ENCODE results near the gene GPR31.

The GPR31 gene

DNA sequence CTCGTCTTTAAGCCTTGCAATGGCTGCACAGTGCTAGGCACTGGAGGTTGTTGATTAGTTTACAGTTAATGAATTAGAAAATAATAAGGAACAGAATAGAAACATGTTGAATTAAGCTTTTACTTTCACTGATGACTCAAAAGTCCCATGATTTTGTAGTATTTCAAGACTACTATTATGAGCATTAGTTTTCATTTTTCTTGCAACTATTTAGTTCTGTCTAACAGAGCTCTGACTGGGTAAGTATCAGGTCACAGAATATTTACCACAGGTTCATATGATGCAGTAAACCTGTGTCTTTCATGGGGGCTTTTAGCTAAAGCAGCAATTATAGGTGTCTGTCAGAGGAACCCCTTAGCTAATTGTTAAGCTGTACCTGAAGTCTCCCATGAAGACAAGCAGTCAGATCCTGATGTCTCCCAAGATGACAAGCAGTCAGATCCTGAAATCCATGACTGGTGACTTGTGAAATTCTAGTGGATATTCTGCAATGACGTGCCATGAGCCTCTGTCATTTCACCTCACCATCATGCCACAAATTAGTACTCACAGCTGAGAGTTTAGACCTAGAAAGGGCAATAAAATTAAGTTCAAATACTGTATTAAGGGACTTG is 8.2 kb upstream of the GPR31 start:
- no peak for DNase-seq (ENCODE audit: low read depth in 2 of 2)

DNA sequence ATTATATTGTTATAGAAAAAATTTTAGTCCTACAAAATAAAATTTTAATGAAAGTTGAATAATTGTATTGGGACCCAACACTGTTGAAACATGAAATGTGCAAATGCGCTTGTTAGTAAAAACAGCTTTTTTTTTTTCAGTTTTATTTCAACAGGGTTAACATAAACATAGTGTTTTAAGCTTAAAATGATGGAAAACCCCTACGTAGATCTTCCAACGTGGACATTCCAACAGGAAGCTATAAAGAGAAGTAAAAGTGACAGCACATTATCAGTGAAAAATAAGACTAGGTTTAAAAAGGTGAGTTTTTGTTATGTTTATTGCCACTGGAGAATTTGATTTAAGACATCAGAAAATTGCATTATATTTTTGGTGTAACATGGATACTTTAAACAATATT is 6.5 kb upstream of the GPR31 start:
- no peak for DNase-seq (ENCODE audit: low read depth in 2 of 2)

DNA sequence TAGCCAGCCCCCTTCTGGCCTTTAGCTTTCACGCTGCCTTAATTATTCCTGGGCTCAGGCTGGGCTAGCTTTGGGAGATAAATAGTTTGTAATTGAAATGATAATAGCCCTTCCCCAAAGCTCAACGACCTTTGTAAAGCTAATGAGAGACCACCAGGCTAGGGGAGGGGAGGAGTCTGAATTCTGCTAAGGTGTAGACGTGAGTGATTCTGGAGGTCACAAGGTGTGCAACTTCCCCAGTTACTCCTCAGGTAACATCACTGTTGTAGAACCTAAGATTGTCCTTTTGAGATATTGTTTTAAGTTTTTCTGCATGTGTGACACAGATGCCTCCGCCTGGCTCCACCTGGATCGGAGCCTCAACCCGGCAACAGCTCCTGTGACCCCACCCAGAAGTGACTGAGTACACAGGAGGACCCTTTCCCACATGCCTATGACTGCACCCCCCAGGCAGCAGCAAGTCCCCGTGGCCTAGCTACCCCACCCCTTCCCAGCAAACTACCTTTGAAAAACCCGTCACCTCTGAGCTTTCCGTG is 5.8 kb upstream of the GPR31 start:
- DNase-seq (ENCODE audit: low read depth in 2 of 2) = no peak

DNA sequence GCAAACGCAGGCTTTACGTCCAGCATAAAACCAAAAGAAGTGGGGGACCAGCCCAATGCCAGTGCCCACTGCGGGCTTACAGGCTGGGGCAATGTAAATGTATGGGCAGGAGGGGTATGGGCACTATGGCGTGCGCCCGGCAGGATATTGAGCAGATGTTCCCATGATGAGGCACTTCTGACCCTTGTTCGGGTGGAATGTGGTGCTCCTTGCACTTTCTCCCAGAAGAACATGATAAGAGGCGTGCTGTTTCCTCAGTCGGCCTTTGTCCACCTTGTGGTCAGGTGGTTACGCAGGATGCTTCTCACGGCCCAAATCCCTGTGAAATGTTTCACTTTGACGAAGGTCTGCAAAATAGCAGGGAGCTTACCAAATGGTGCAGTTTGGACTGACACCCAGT is 4.8 kb upstream of the GPR31 start:
- no peak for DNase-seq (ENCODE audit: low read depth in 2 of 2)

DNA sequence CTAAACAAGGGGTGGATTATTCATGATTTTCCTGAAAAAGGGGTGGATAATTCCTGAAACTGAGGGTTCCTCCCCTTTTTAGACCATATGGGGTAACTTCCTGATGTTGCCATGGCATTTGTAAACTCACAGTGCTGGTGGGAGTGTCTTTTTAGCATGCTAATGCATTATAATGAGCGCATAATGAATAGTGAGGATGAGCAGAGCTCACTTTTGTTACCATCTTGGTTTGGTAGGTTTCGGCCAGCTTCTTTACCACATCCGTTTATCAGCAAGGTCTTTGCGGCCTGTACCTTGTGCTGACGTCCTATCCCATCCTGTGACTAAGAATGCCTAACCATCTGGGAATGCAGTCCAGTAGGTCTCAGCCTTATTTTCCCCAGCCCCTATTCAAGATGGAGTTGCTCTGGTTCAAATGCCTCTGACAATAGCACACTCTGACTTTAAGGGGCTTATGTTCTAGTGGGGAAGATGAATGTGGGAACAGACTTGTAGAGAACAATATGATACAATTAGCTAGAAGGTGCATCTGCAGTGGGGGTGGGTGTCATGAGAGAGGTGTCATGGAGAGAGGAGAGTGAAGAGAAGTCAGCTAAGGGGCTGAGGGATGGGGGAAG is 4.2 kb upstream of the GPR31 start:
- no peak for DNase-seq (ENCODE audit: low read depth in 2 of 2)

DNA sequence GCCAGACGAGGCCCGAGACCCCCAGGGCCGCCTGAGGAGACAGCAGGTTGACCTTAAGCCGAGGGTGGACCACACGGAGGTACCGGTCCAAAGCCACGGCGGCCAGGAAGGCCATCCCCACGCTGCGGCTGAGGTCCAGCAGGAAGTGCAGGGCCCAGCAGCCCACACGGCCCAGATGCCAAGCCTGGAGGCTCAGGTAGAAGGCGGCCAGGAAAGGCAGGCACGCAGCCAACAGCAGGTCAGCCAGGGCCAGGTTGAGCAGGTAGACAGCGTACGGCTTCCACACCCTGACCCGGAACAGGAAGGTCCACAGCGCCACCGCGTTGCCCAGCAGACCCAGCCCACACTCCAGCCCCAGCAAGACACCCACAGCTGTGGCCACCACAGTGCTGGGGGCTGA is 366 bp downstream of the GPR31 start:
- DNase-seq (ENCODE audit: low read depth in 2 of 2) = no peak

DNA sequence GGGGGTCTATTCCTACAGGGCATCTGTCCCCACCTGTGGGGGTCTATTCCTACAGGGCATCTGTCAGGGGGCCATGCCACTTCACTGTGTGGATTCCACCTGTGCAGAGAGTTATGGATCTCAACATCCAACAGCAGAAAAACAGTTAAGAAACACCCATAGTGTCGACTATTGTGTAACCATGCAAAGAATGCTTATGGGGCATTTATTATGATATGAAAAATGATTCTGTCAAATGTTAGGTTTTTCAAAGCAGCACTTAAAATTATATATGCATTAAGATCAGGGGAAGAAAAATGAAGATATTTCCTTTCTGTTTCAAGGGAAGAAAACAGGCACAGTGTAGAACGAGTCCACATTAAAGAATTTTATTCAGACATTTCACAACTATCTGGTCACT is 2.9 kb downstream of the GPR31 start:
- DNase-seq (ENCODE audit: low read depth in 2 of 2) = no peak

DNA sequence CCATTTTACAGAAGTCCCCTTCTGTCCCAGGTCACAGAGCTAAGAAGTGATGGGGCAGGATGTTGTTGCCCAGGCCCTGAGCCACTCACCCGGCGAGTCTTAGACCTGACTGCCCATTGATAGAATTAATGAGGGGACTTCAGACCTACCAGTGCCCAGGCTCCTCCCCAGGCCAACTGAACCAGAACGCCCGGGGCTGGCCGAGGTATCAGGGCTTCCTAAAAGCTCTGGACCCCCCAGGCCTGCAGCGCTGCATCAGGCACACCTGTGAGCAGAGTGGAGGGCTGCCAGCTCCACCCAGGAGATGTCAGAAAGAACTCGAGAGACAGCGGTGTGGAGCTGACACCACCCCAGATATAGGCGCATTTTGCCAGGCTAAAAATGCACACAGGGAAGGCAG is 3.5 kb downstream of the GPR31 start:
- DNase-seq (ENCODE audit: low read depth in 2 of 2) = no peak

- DNase-seq (ENCODE audit: low read depth in 2 of 2) = no peak
These were observed 4.2 kb downstream of the GPR31 start for GRCh38 chr6:167153521-167153959.

DNA sequence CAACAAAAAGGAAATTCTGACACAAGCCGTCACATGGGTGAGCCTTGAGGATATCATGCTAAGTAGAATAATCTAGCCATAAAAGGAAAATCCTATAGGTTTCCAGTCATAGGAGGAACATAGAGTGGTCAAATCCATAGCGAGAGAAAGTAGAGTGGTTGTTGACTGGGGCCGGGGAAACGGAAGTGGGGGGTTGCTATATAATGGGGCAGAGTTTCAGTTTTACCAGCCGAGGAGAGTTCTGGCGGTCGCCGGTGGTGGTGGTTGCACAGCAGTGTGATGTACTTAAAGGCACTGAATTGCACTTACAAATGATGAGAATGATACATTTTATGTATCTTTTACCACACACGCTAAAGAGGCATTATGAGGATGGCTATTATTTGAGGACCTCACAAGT is 4.9 kb downstream of the GPR31 start:
- DNase-seq (ENCODE audit: low read depth in 2 of 2) = no peak

DNA sequence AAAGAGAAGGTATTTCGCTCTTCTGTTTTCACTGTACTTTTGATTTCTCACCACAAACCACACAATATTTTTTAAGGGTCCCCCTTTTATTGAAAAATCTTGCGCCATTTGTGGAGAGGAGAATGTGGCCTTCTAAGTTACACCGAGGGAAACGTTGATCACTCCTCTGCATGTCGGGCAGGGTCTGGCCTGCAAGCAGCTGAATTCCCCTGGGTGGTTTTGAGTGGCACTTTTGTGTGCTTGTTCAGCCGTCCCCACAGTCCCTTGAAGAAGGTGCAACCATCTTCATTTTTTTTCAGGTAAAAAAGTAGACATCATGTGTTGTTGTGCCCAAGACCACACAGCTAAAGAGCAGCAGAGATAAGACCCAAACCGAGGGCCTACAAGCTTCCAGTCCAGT is 6.1 kb downstream of the GPR31 start:
- DNase-seq (ENCODE audit: low read depth in 2 of 2) = no peak

DNA sequence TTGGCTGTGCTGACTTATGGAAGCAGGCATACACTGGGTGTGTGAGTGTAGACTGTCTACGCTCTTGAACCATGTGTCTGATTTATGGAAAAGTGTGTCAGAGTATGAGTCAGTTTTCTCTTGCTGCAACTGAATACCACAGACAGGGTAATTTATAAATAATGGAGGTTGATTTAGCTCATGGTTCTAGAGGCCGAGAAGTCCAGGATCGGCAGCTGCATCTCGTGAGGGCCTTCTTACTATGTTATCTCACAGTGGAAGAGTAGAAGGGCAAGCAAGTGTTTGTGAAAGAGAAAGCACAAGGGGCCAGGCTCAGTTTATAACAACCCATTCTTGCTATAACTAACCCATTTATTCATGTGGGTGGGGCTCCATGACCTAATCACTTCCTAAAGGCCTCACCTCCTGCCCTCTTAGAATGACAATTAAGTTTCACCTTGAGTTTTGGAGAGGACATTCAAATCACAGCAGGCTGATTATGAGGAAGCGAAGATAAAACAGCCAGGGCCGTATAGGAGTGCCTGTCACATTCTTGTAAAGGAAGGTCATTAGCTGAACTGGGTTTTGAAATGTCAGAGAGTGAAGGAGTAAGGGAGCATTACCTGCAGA is 6.7 kb downstream of the GPR31 start:
- no peak for DNase-seq (ENCODE audit: low read depth in 2 of 2)

GRCh38 chr6:167148997-167149396 is 8.8 kb downstream of the GPR31 start:
- DNase-seq (ENCODE audit: low read depth in 2 of 2) = no peak

DNA sequence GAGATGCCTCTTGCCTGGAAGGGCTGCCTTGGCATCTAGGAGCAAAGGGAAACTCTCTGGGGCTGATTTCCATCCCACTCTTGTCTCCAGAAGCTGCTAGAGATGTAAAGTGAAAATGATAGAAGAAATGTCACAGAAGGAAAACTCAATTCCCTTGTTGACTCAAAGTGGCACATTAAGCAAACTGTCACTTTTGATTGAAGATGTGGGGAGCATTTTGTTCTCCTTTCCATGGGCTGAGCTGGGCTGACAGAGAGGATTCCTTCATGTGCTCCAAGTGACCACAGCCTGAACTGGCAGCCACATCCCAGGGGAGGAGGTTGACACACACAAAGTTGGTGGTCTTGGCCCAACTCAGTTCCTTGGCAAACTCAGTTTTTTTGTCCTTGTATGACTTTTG is 9.8 kb downstream of the GPR31 start:
- DNase-seq (ENCODE audit: low read depth in 2 of 2) = no peak

DNA sequence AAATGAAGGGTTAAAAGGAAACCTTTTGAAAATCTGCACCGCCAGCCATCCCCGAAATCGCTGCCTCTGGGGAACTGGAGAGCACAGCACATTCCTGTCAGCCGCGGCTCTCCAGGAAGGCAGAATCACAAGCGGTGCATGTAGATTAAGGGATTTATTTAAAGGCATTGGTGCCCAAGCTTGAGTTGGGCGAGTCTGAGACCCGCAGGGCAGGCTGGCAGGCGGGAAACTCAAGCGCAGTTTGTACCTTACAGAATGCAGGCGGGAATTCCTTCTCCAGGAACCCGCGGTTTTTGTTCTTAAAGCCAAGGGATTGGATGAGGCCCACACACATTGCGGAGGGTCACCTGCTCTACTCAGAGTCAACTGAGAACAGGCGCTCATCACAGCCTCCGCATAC is 10.8 kb downstream of the GPR31 start:
- DNase-seq (ENCODE audit: low read depth in 2 of 2) = no peak

- DNase-seq (ENCODE audit: low read depth in 2 of 2) = no peak
These were observed 11.6 kb downstream of the GPR31 start for GRCh38 chr6:167146135-167146534.

DNA sequence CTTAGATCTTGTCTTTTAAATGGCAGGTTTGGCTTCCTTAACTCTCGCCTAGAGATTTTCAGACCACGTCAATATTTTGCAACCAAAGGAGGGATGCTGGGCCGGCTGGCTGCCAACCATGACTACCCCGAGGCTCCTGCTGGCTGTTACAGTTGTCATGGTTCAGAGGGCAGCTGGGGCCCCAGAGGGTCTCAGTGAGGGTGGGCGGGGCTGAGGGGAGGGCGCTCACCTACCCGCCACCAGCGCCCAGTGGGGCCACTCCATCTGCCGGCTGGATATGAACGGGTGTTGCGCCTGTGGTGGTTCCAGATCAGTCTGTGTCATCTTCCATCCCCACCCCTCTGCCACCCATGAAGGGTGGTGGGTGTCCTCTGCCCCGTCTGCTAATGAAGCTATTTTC is 12.3 kb downstream of the GPR31 start:
- no peak for DNase-seq (ENCODE audit: low read depth in 2 of 2)

- no peak for DNase-seq (ENCODE audit: low read depth in 2 of 2)
These were observed 14.7 kb downstream of the GPR31 start for GRCh38 chr6:167143041-167143440.

DNA sequence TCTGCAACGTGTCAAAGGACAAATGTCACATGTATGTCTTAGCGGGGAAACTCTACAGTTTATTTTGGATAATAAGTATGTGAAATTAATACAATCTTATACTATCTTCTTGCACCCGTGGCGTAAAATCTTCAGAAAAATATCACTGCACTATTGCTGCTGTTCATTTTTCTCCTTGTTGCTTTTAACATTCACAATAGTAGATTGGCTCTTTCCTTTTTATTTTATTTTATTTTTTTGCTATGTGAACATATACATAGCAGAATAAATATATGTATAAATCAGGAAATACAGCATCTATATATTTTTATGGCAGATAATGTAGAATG is 15.4 kb downstream of the GPR31 start:
- no peak for DNase-seq (ENCODE audit: low read depth in 2 of 2)

DNA sequence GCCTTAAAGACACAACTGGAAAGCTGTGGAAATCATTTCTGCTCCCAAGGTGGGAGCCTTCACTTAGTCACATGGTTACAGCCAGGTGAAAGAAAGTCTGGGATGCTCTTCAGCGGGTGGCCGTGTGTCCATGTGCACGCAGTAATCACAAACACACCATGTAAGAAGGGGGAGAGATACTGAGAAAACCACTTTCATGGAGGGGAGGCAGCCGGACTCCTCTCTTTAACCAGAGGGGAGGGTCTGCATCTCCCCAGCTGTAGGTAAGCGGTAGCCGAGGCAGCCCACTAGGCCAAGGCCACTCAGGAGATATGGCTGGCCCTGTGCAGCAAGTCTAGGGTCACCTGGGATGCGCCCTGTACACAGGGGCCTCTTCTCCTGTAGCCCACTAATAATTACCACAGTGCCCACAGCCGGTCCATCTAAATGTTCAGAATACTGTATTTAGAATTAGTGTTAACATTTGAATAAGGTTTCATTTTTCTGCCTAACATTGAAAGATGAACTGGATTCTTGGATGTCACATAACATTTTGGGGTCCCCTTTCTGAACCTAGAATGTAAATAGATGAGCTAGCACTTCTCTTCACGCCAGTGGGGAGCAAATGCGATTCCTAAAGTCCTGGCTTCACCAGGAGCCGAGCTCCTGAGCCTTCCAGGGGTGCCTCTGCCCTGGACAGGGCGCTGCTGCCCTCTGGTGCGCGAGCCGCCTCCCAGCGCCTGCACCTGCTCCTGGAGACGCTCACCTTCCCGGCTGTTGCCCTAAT is 15.9 kb downstream of the GPR31 start:
- no peak for DNase-seq (ENCODE audit: low read depth in 2 of 2)

DNA sequence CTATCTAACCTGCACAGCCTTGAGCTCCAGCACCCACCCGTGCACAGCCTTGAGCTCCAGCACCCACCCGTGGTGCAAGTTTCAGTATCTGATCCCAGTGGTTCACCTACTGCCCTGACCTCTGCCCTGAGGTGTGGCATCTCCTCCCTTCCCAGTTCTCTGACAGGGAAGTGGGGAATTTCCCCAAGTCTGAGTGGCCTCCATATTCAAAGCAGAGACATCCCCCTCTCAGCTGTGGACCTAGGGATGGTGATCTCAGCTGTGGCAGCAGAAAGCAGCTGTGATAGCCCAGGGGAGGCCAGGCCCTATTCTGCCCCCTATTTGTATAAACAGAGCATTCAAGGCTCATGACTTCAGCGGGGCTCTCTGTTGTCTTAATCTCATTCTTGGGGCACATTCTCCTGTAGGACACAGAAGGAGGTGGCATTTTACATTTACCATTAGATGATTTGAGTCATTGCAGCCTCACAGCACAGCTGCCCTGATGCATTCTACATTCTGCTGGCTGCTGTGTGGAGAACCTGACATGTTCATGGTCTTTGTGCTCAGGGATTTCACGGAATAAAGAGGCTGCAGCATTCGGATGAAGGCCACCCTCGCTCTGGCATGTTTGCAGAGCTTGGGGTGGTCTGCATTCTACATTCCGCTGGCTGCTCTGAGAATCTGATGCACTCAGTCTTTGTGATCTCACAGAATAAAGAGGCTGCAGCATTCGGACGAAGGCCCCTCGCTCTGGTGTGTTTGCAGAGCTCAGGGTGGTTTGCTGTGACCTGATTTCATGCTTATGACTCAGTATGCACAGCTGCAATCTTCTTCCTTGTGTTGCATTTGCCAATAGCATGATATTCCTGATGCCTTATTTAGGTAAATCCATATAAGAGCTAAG is 16.9 kb downstream of the GPR31 start:
- no peak for DNase-seq (ENCODE audit: low read depth in 2 of 2)

GRCh38 chr6:167139761-167140160 is 18.0 kb downstream of the GPR31 start:
- DNase-seq (ENCODE audit: low read depth in 2 of 2) = no peak
